GM19455 (cell line): ENCODE measurements around the gene IFNL3.

Source experiments
- ATAC-seq: cut with Tn5 transposase; IDR thresholded peaks from one replicate; pipeline ENCODE4 v1.9.1; 2021; ENCODE audit not compliant: unreplicated experiment

The IFNL3 gene

GRCh38 chr19:39194832-39195542 is 49.8 kb downstream of the IFNL3 start:
- no peak for ATAC-seq

GRCh38 chr19:39193803-39194202 is 51.0 kb downstream of the IFNL3 start:
- no peak for ATAC-seq
